Heart right ventricle (tissue), 16 donors: ENCODE data around the gene SLC32A1. TPM values are rescaled to one million over a fixed set of nuclear protein-coding genes. Genes with fewer than 3 reads are reported as not detected.

Experiments used
- ATAC-seq, 8 donors: fragments of 200-7000 bp; cut with Tn5 transposase; one replicate each; pipeline ENCODE4 v1.9.1; 2020; ENCODE audit warnings: mild to moderate bottlenecking in 8 of 8, moderate library complexity in 8 of 8, moderate number of reproducible peaks in 1 of 8
- DNase-seq, 2 donors: peaks; one replicate each; pipeline ENCODE4 v3.0.0-alpha.2; 2020
- H3K27ac ChIP-seq, 10 donors: fragments of 200-600 bp; sonication (generic) in 2 of 10; one replicate each; pipeline versions ENCODE4 v1.5.0 to v1.8.0; 2020 to 2022; ENCODE audit warnings: mild to moderate bottlenecking in 3 of 10
- H3K27me3 ChIP-seq, 7 donors: fragments of 200-600 bp; one replicate each; pipeline ENCODE4 v1.8.0; 2021 to 2022; ENCODE audit warnings: mild to moderate bottlenecking in 2 of 7
- H3K36me3 ChIP-seq, 9 donors: fragments of 200-600 bp; sonication (generic) in 1 of 9; one replicate each; pipeline versions ENCODE4 v1.5.0 to v1.8.0; 2020 to 2022; ENCODE audit warnings: mild to moderate bottlenecking in 2 of 9
- H3K4me1 ChIP-seq, 9 donors: fragments of 200-600 bp; sonication (generic) in 1 of 9; one replicate each; pipeline versions ENCODE4 v1.5.0 to v1.8.0; 2020 to 2022; ENCODE audit warnings: mild to moderate bottlenecking in 4 of 9
- H3K4me3 ChIP-seq, 10 donors: fragments of 200-600 bp; sonication (generic) in 2 of 10; one replicate each; pipeline versions ENCODE4 v1.5.0 to v1.8.0; 2020 to 2022; ENCODE audit warnings: mild to moderate bottlenecking in 7 of 10, moderate library complexity in 2 of 10
- H3K9me3 ChIP-seq, 11 donors: fragments of 200-600 bp in 10 of 11; sonication (generic) in 2 of 11; one replicate each; pipeline versions ENCODE4 v1.5.0 to v1.8.0; 2013 to 2022; ENCODE audit warnings: mild to moderate bottlenecking in 2 of 11, control low read depth in 1 of 11, moderate library complexity in 1 of 11
- CTCF ChIP-seq, 9 donors: fragments of 200-600 bp; sonication (generic) in 2 of 9; IDR thresholded peaks; one replicate each; pipeline versions ENCODE4 v1.5.0 to v1.8.0; 2021 to 2022; ENCODE audit warnings: antibody characterized with exemption in 9 of 9, mild to moderate bottlenecking in 5 of 9, moderate library complexity in 1 of 9
- whole genome bisulfite sequencing, 2 donors: extraction: QIAGEN DNeasy Blood & Tissue Kit; methylation state at CpG; one replicate each; pipeline ENCODE4 v1.1.7; 2013; ENCODE audit warnings: inconsistent platforms in 1 of 2; 5-methylcytosine and 5-hydroxymethylcytosine counted together
- intact Hi-C, 10 donors: fragments of 100-400 bp; cut with DNase I; formaldehyde crosslinking; loops; one replicate each; pipeline versions ENCODE4 v1.11.1 to v1.14.2; 2022
- polyA plus RNA-seq, 2 donors: library from polyadenylated mRNA; stranded (reverse); fragments of 200-250 nt; gene quantifications; one replicate each; pipeline ENCODE4 v1.2.3, GENCODE V29; 2013
- total RNA-seq, 10 donors: library from RNA; stranded (reverse); fragmentation: NEBNext Ultra II Directional in 3 of 10; extraction: Animal tissue kit (Norgen Biotek cat#: 25700) in 3 of 10; gene quantifications; one replicate each; pipeline versions ENCODE4 v1.2.1 to v1.2.4, GENCODE V29; 2021 to 2023
- donor health status: Arrhythmogenic right ventricular cardiomyopathy.
- donor health status: ischemic (EF 13 %, LVEDD 7.1; RV severe dilation, severe dysfunction).
- donor health status: healthy with polysubstance abuse.
- donor health status: DM: no; HTN: yes; CAD: no.
- donor health status: DM: no; HTN: no; CAD: no.
- donor health status: ischemic (EF 25% LVEDD 6.9; RV normal size, moderate dysfunction).
- donor health status: ischemic (EF 25% LVEDD 5.7; RV mildly dilated, moderate dysfunction).
- donor health status: healthy.
- donor health status: DM: yes; HTN: yes; CAD: no.
- donor health status: Ischemic cardiomyopathy.
- donor health status: ischemic (EF 35%, LVEDD 5.7; RV mildly dilated, moderate dysfunction).
- donor health status: nonischemic (EF 11% LVEDD 7.7; RV severe dilation, severe dysfunction).
- donor health status: DM: yes; HTN: yes; CAD: no.
- donor health status: PGD.
- donor health status: ischemic (EF 29% LVEDD 5.4; RV normal size, mild dysfunction).
- donor health status: nonischemic (EF 23%, LVEDD 6.1; RV moderate dilation, normal function).

Gene SLC32A1
- total and polyA plus RNA-seq, 12 donors = not detected

- no peak for TF ChIP-seq CTCF (IDR thresholded peaks at IDR 0.05)
- Histone ChIP-seq H3K27me3 (no peaks in the 10 kb centered on the region), H3K4me1 (peaks cover 0 to 12% (median 0%) of the 10 kb centered on the region in 9 donors), H3K9me3 (no peaks in the 10 kb centered on the region), H3K36me3 (peaks cover 0 to 99% (median 19%) of the 10 kb centered on the region in 9 donors), H3K27ac (no peak overlapping the region), H3K4me3 (no peak overlapping the region)
- ATAC-seq (no peak), DNase-seq (no peak)
- 63 to 69% methylated on average over 6 of the region's 6 CpGs for WGBS, 2 donors
- intact Hi-C loops = loop anchor here in 2 of 10 donors (10.0 kb wide), 1 partner anchor 139 kb away; no protein-coding TSS in a partner anchor
Measured at GRCh38 chr20:38755324-38755910, 31.1 kb downstream of the SLC32A1 start.

GRCh38 chr20:38757145-38757775 is 33.0 kb downstream of the SLC32A1 start:
- peak in 7 of 8 donors; percentile 38 to 84 (median 73) for ATAC-seq
- no peak for TF ChIP-seq CTCF (IDR thresholded peaks at IDR 0.05)
- H3K36me3 ChIP-seq = peaks cover 0 to 100% (median 25%) of the 10 kb centered on the region in 9 donors
- no peaks in the 10 kb centered on the region for H3K9me3 ChIP-seq
- WGBS, 2 donors = 60 to 67% methylated on average over 7 of the region's 7 CpGs
- peak overlapping the region in 7 of 10 donors; percentile 1 to 62 (median 32) for H3K27ac ChIP-seq
- H3K4me1 ChIP-seq = peaks cover 0 to 12% (median 0%) of the 10 kb centered on the region in 9 donors
- no peak for DNase-seq
- H3K27me3 ChIP-seq = no peaks in the 10 kb centered on the region
- H3K4me3 ChIP-seq = no peak overlapping the region
- intact Hi-C loops = loop anchor here in 2 of 10 donors (10.0 kb wide), 1 partner anchor 138 kb away; no protein-coding TSS in a partner anchor

GRCh38 chr20:38759106-38759505 is 34.8 kb downstream of the SLC32A1 start:
- Histone ChIP-seq H3K4me3 (no peak overlapping the region), H3K9me3 (no peaks in the 10 kb centered on the region), H3K27me3 (no peaks in the 10 kb centered on the region), H3K36me3 (peaks cover 0 to 100% (median 25%) of the 10 kb centered on the region in 9 donors), H3K27ac (no peak overlapping the region), H3K4me1 (peaks cover 0 to 12% (median 0%) of the 10 kb centered on the region in 9 donors)
- WGBS, 2 donors = 93 to 95% methylated on average over 7 of the region's 7 CpGs
- intact Hi-C loops = loop anchor here in 2 of 10 donors (10.0 kb wide), 1 partner anchor 136 kb away; no protein-coding TSS in a partner anchor
- no peak for TF ChIP-seq CTCF (IDR thresholded peaks at IDR 0.05)
- DNase-seq (no peak), ATAC-seq (no peak)

- WGBS, 2 donors = 89 to 92% methylated on average over 4 of the region's 4 CpGs
Measured at GRCh38 chr20:38760978-38761377, 36.7 kb downstream of the SLC32A1 start.

More at GRCh38 chr20:38760978-38761377, 36.7 kb downstream of the SLC32A1 start:
- ATAC-seq = no peak
- Histone ChIP-seq H3K27ac (no peak overlapping the region), H3K4me1 (peaks cover 0 to 16% (median 0%) of the 10 kb centered on the region in 9 donors), H3K4me3 (no peak overlapping the region), H3K36me3 (peaks cover 0 to 100% (median 21%) of the 10 kb centered on the region in 9 donors), H3K27me3 (no peaks in the 10 kb centered on the region), H3K9me3 (no peaks in the 10 kb centered on the region)
- intact Hi-C loops = no loop called here
- DNase-seq = no peak
- no peak for TF ChIP-seq CTCF (IDR thresholded peaks at IDR 0.05)
